Measurements from ENCODE around the gene PLP1.
"Not testable (repeated sequence)": the region's sequence is repeated elsewhere in the genome, so short reads cannot be mapped to it uniquely, and the experiment has no call there.

PLP1 gene

GRCh38 chrX:103776546-103776945 is at the start of gene PLP1:
TSS of gene PLP1 (plus strand) at chrX:103776840. CDS start at chrX:103776996, 156 bp downstream.
- DNase-seq = no peak

GRCh38 chrX:103727115-103727514 is 49.5 kb upstream of the PLP1 start:
- no peak for DNase-seq

- DNase-seq = no peak
Observed at GRCh38 chrX:103729015-103729414, 47.6 kb upstream of the PLP1 start.

GRCh38 chrX:103730147-103730795 is 46.4 kb upstream of the PLP1 start:
- DNase-seq = no peak

GRCh38 chrX:103730796-103731493 is 45.7 kb upstream of the PLP1 start:
- no peak for DNase-seq

- DNase-seq = no peak
Observed at GRCh38 chrX:103733017-103733416, 43.6 kb upstream of the PLP1 start.

- DNase-seq = no peak
Observed at GRCh38 chrX:103734125-103734760, 42.4 kb upstream of the PLP1 start.

- no peak for DNase-seq
Observed at GRCh38 chrX:103737696-103738095, 38.9 kb upstream of the PLP1 start.

GRCh38 chrX:103739421-103739820 is 37.2 kb upstream of the PLP1 start:
- DNase-seq = no peak

- DNase-seq = no peak
Observed at GRCh38 chrX:103741879-103742278, 34.8 kb upstream of the PLP1 start.

GRCh38 chrX:103742339-103742738 is 34.3 kb upstream of the PLP1 start:
- DNase-seq = no peak

GRCh38 chrX:103747163-103747562 is 29.5 kb upstream of the PLP1 start:
- no peak for DNase-seq

GRCh38 chrX:103754401-103754800 is 22.2 kb upstream of the PLP1 start:
- no peak for DNase-seq

GRCh38 chrX:103756736-103757135 is 19.9 kb upstream of the PLP1 start:
- DNase-seq = no peak

- DNase-seq = no peak
Observed at GRCh38 chrX:103758555-103758954, 18.1 kb upstream of the PLP1 start.

- DNase-seq = not testable (repeated sequence)
Observed at GRCh38 chrX:103763541-103763940, 13.1 kb upstream of the PLP1 start.

GRCh38 chrX:103766813-103767555 is 9.7 kb upstream of the PLP1 start:
- not testable (repeated sequence) for DNase-seq

GRCh38 chrX:103773445-103773844 is 3.2 kb upstream of the PLP1 start:
- no peak for DNase-seq

- DNase-seq = no peak
Observed at GRCh38 chrX:103774070-103774642, 2.5 kb upstream of the PLP1 start.

- no peak for DNase-seq
Observed at GRCh38 chrX:103779141-103779789, 2.6 kb downstream of the PLP1 start.

GRCh38 chrX:103780336-103781061 is 3.9 kb downstream of the PLP1 start:
- DNase-seq = no peak

- no peak for DNase-seq
Observed at GRCh38 chrX:103781062-103781402, 4.4 kb downstream of the PLP1 start.

All from DMS153 (cell line).